Chondrocyte (in vitro differentiated cells): ENCODE measurements around the gene DDX20. TPM values are rescaled to one million over a fixed set of nuclear protein-coding genes. Genes with fewer than 3 reads are reported as not detected.

ENCODE experiments used
- DNase-seq: peaks from one replicate; pipeline ENCODE4 v3.0.0; 2021; ENCODE audit warnings: mixed read lengths, low spot score
- H3K27ac Mint-ChIP-seq: one replicate; pipeline ENCODE4 v1.8.0; 2021; ENCODE audit warnings: mild to moderate bottlenecking, moderate library complexity, mixed read lengths; ENCODE audit not compliant: unreplicated experiment
- H3K27me3 Mint-ChIP-seq: 2 replicates; pipeline ENCODE4 v1.8.0; 2021; ENCODE audit warnings: low read depth, mixed read lengths
- H3K36me3 Mint-ChIP-seq: 2 replicates; pipeline ENCODE4 v1.8.0; 2021; ENCODE audit warnings: low read depth, mixed read lengths
- H3K4me1 Mint-ChIP-seq: 2 replicates; pipeline ENCODE4 v1.8.0; 2021; ENCODE audit warnings: low read depth, mild to moderate bottlenecking, mixed read lengths
- H3K4me3 Mint-ChIP-seq: one replicate; pipeline ENCODE4 v1.8.0; 2021; ENCODE audit warnings: mild to moderate bottlenecking, moderate library complexity, mixed read lengths; ENCODE audit not compliant: unreplicated experiment
- H3K9me3 Mint-ChIP-seq: 2 replicates; pipeline ENCODE4 v1.8.0; 2021; ENCODE audit warnings: low read depth, mixed read lengths
- total RNA-seq: library from RNA; stranded (reverse); gene quantifications from 3 replicates; pipeline ENCODE4 v1.2.1, GENCODE V29; 2021
- TF ChIP-seq, protein P1 (sequence below): fragments of 200-600 bp; sonication (generic); IDR thresholded peaks from 2 replicates; pipeline ENCODE4 v1.5.0; 2021; ENCODE audit warnings: antibody characterized with exemption, mild to moderate bottlenecking, moderate library complexity

Gene DDX20
- total RNA-seq, 1 donor from 2014 or later: 10.7 TPM

DNA sequence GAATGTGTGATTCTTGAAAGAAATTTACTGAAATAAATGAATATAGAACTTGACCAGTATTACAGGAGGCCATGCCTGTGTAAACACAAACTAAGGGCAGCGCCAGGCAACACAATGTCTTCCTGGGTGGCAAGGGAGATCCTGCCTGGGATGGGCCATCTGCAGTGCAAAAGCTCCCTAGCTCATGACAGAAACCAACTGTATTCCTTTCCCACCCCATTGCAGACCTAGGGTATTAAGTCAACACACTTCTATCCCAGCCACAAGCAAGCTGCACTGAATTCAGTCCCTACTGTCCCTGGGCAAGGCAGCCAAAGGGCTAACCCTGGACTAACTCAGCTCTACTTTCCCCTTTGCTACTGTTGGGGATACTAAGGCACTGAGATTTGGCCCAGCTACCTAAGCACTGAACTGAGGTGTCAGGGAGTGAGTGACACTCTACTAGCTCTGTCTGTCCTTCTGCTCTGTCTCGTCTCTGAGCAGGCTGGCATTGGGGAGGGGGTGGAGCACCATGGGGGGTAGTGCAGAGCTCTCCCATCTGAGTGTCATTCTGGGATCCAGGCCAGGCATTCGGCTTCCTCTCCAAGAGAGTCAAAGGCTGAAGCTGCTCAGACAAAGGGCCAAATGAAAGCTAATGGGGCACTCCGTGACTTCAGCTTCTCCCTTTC lies 19.0 kb upstream of the DDX20 start:
- no peak overlapping the region for H3K27ac Mint-ChIP-seq
- DNase-seq: no peak
- H3K36me3 Mint-ChIP-seq: no peaks in the 10 kb centered on the region
- H3K9me3 Mint-ChIP-seq: no peaks in the 10 kb centered on the region
- H3K4me1 Mint-ChIP-seq: peaks cover 11% of the 10 kb centered on the region
- H3K4me3 Mint-ChIP-seq: no peak overlapping the region
- TF ChIP-seq, protein P1, sequence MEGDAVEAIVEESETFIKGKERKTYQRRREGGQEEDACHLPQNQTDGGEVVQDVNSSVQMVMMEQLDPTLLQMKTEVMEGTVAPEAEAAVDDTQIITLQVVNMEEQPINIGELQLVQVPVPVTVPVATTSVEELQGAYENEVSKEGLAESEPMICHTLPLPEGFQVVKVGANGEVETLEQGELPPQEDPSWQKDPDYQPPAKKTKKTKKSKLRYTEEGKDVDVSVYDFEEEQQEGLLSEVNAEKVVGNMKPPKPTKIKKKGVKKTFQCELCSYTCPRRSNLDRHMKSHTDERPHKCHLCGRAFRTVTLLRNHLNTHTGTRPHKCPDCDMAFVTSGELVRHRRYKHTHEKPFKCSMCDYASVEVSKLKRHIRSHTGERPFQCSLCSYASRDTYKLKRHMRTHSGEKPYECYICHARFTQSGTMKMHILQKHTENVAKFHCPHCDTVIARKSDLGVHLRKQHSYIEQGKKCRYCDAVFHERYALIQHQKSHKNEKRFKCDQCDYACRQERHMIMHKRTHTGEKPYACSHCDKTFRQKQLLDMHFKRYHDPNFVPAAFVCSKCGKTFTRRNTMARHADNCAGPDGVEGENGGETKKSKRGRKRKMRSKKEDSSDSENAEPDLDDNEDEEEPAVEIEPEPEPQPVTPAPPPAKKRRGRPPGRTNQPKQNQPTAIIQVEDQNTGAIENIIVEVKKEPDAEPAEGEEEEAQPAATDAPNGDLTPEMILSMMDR: no peak
- H3K27me3 Mint-ChIP-seq: no peaks in the 10 kb centered on the region

DNA sequence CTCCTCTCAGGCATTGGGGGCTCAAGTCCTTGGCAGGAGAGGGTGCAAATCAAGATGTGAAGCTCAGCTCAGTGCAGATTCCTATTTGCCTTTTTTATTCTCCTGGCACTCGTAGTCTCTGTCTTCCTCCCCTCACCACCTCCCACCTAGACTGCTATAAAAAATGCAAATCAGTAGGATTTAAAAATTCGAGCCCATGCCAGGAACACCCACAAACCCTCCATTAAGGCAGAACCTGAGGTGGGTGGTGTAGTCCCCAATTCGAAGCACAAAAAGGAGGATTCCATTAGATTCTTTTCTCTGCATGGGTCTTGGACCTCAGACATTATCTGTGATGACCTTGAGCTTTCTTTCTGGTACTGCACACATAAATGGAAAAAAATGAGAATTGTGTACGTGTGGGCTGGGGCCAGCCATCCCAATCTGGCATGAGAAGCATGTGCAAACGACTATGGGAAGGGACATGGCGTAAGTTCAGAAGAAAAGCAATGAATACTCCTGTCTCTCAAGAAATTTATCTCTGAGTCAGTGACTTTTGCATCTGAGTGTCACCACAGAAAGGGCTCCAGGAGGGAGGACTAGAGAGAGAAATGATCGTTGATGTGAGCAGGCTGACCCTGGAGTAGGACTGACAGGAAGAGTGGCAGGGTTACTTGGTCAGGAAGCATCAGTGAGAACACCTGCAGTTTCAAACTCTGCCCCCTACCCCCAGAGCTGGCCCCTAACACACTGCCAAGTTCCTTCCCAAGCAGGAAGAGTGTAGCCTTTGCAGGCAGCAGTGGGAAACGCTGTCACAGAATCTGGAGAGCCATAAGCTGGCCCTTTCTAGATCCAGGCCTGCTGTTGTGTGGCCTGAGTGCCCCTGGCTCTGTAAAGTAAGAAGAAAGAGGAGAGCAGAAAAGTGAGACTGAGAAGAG lies 18.2 kb upstream of the DDX20 start:
- Mint-ChIP-seq H3K27ac (peak overlapping the region; percentile 39), H3K9me3 (no peaks in the 10 kb centered on the region), H3K4me3 (peak overlapping the region; percentile 84), H3K4me1 (peaks cover 11% of the 10 kb centered on the region), H3K27me3 (no peaks in the 10 kb centered on the region), H3K36me3 (no peaks in the 10 kb centered on the region)
- no peak for DNase-seq
- TF ChIP-seq, protein P1: no peak

- peak overlapping the region; percentile 39 for H3K27ac Mint-ChIP-seq
- DNase-seq: no peak
- peak overlapping the region; percentile 84 for H3K4me3 Mint-ChIP-seq
- no peaks in the 10 kb centered on the region for H3K27me3 Mint-ChIP-seq
- peaks cover 11% of the 10 kb centered on the region for H3K4me1 Mint-ChIP-seq
- H3K36me3 Mint-ChIP-seq: no peaks in the 10 kb centered on the region
- TF ChIP-seq, protein P1: no peak
- no peaks in the 10 kb centered on the region for H3K9me3 Mint-ChIP-seq
Measured at GRCh38 chr1:111738133-111738435, 17.6 kb upstream of the DDX20 start.

- H3K27ac Mint-ChIP-seq: peak overlapping the region; percentile 97
- H3K4me1 Mint-ChIP-seq: peaks cover 17% of the 10 kb centered on the region
Measured at GRCh38 chr1:111738436-111739193, 17.1 kb upstream of the DDX20 start.

More at GRCh38 chr1:111738436-111739193, 17.1 kb upstream of the DDX20 start:
- H3K36me3 Mint-ChIP-seq: no peaks in the 10 kb centered on the region
- peak overlapping the region; percentile 84 for H3K4me3 Mint-ChIP-seq
- H3K9me3 Mint-ChIP-seq: no peaks in the 10 kb centered on the region
- no peaks in the 10 kb centered on the region for H3K27me3 Mint-ChIP-seq
- no peak for DNase-seq
- TF ChIP-seq, protein P1: peak; percentile 33
